HG02763 (cell line): ENCODE data around the gene ROBO4.

Experiments
- ATAC-seq: cut with Tn5 transposase; IDR thresholded peaks from one replicate; pipeline ENCODE4 v1.9.1; 2021; ENCODE audit warnings: mild to moderate bottlenecking, moderate library complexity; ENCODE audit not compliant: unreplicated experiment

The ROBO4 gene

DNA sequence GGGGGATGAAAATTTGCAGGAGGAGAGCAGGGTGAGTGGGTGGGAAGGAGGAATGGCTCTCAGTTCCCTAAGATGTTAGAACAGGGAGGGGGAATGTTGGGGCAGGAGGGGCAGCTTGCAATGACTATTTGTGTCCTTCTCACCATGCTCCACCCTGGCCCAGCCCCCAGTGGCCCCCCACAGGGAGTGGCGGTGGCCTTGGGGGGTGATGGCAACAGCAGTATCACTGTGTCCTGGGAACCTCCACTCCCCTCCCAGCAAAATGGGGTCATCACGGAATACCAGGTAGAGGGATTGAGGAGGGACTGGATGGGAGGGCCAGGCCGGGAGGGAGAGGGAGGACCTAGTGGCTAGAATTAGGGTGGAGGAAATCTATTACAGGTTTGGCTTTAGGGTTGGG, 22.3 kb downstream of the ROBO4 start:
- ATAC-seq, result no peak

DNA sequence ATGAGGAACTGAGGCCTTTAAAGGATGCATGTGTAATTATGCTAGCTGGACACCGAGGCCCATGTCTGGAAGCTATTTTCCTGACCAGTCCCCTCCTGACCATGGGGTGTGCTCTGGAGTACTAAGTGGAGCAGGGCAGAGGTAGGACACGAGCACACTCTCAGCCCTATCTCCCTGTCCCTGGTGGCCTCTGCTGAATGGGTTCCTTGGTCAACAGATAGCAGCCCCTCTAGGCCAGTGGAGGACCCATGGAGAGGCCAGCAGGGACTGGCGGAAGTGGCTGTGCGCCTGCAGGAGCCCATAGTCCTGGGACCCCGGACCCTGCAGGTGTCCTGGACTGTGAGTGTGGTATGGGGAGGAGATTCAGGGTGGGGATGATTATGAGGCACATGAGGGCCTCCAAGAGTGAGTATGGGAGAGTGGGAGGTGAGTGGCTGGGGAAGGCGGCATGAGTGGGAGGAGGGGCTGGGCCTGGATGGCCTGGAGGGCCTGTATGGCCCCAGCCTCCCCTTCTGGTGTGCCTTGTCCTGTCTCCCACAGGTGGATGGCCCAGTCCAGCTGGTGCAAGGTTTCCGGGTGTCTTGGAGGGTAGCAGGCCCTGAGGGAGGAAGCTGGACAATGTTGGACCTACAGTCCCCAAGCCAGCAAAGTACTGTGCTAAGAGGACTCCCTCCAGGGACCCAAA, 23.0 kb downstream of the ROBO4 start:
- no peak for ATAC-seq

GRCh38 chr11:124873951-124874350, 23.7 kb downstream of the ROBO4 start:
- ATAC-seq, result no peak

- no peak for ATAC-seq
Measured at GRCh38 chr11:124872741-124873140, 24.9 kb downstream of the ROBO4 start.

DNA sequence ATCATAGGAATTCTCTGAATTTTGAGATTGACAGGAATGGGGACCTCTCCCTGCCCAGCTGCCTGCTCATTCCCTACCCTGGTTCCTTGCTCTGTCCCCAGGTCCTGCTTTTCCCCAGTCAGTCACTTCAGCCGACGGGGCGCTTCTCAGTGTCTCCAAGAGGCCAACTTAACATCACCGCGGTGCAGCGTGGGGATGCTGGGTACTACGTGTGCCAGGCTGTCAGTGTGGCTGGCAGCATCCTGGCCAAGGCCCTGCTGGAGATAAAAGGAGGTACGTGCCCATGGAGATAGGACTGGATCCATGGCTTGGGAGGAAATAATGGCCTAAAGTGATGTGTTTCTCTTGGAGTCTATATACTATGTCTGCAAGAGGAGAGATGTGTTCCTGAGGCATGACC, 25.4 kb downstream of the ROBO4 start:
- ATAC-seq, result no peak

- ATAC-seq, result no peak
Measured at GRCh38 chr11:124870430-124870829, 27.2 kb downstream of the ROBO4 start.

- ATAC-seq, result no peak
Measured at GRCh38 chr11:124869856-124870387, 27.7 kb downstream of the ROBO4 start.

DNA sequence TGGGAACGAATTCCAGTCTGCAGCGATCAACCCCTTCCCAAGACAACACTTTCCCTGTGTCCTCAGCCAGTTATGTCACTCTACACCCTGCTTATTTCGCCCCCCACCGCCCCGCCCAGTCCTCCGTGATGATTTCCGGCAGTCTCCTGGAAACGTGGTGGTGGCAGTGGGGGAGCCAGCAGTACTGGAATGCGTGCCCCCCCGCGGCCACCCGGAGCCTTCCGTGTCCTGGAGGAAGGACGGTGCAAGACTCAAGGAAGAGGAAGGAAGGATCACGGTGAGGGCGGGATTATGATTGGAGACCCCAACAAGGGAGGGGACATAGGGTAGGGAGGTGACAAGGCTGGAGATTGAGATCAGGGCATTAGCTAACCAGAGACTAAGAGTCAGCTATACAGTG, 28.3 kb downstream of the ROBO4 start:
- no peak for ATAC-seq

GRCh38 chr11:124868331-124869274, 29.1 kb downstream of the ROBO4 start:
- no peak for ATAC-seq

DNA sequence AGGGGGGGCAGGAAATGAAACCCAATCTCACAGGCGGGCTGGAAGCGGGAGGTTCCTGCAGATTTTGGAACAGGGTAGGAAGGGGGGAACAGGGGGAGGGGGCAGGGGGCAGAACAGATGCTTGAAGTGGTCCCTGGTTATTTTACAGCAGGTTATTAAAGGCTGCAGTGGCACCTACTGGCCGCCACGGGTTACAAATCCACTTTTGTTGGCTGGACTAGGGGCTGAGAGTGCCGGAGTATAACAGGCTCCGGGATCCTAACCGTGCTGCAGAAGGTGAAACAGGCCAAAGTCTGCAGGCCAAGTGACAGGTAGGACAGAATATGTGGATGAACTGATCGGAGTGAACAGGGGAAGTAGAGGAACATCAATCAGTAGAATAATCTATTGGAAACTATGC, 30.0 kb downstream of the ROBO4 start:
- no peak for ATAC-seq

DNA sequence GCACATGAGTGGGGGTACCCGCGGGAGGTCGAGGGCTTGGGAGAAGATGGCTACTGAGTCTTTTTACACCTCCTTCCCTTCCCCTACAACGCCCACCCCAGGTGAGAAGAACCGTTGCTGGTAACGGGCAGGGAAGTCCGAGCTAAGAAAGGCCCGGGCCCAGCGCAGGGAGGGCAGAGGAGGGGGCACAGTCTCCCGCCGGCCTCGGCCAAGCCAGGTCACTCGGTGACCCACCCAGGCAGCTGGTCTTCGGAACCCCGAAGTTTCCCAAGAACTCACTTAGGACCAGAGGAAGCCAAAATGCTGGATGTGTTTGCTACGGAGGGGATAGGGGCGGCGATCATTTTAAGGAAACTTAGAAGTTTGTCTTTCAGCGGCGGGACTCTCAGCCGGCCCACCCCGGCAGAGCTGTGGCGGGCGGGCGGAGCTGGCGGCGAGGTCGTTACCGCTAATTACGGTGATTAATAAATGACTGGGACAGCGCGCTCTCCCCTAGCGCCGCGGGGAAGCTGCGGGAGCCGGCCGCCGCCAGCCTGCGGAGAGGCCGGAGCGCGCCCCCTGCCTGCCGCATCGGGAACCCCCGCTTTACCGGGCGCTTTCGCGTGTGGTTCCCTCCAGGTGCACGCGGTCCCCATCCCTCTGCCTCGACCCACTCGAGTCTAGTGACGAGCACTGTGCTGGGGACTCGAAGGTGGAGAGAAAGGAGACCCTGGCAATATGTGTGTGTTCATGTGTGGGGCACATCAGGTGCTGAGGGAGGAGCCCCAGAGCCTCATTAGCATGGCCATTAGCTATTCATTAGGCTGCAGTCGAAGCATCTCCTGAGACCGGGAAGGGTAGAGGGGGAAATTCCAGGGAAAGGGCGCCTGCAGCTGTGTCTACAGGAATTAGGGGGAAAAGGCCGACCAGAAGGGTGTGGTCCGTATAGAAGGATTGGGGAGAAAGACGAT, 31.5 kb downstream of the ROBO4 start:
- ATAC-seq, result no peak

DNA sequence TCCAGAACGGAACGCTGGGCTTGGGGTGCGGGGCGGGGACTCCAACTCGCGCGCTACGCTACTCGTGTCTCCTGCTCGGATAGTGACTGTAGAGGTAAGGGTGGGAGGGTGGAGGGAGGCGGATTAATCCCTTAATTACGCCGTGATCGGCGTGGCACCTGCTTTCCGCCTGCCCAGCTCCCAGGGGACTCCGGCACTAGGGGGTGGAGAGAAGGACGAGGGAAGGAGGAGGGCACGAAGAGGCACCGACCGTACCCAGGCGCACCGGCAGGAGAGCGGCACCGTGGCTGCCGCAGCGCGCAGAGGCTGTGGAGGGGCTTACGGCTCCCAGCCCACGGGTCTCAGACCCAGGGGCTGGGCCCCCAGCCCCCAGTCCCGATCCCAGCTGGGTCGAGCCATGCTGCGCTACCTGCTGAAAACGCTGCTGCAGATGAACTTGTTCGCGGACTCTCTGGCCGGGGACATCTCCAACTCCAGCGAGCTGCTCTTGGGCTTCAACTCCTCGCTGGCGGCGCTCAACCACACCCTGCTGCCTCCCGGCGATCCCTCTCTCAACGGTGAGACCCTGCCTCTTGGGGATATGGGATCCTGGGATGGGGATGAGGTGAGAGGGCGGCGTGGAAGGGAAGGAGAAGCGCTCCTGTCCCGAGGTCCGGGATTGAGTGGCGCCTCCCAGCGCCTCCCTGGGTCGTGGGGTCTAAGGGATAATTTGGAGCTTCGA, 32.3 kb downstream of the ROBO4 start, which contains the start of gene ROBO3:
TSS of gene ROBO3 (plus strand) at position 252 of the 721 bp plus-strand sequence. CDS start at position 398, 146 bp downstream.
- no peak for ATAC-seq

GRCh38 chr11:124864892-124865180, 32.8 kb downstream of the ROBO4 start:
- no peak for ATAC-seq

GRCh38 chr11:124864176-124864891, 33.3 kb downstream of the ROBO4 start:
- ATAC-seq, result no peak

- no peak for ATAC-seq
Measured at GRCh38 chr11:124863826-124864165, 33.9 kb downstream of the ROBO4 start.

GRCh38 chr11:124863137-124863825, 34.4 kb downstream of the ROBO4 start:
- no peak for ATAC-seq

DNA sequence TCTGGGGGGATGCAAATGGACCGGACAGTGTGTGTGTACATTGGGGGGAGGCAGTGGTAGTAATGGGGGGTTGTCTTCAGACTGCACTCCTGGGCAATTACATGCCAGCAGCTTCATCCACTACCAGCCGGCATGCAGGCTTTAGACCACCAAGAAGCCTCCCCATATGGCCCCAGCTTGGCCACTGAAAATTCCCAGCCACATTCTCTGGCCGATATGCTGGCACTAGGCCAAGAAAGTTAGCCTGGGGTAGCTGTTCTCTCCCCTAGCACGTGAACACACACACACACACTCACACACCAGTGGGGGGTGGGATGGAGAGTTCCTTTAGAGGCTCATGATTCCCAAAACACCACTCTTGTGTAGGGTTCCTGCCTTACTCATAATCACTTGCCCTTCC, 36.0 kb downstream of the ROBO4 start:
- ATAC-seq, result no peak

DNA sequence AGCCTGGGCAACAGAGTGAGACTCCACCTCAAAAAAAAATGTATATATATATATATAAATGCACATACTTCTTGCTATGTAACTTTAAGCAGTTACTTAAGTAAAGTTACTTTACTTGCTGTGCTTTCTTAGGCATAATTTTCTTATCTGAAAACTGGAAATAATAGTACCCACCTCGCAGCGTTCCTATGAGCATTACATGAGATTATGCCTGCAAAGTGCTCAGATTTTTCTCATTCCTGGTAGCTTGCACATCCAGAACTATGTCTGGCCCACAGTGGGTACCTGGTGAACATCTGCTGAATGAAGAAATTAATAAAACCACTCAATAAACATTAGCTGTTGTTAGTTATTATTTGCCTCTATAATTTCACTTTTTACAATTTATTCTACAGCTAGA, 38.5 kb downstream of the ROBO4 start:
- ATAC-seq, result no peak

DNA sequence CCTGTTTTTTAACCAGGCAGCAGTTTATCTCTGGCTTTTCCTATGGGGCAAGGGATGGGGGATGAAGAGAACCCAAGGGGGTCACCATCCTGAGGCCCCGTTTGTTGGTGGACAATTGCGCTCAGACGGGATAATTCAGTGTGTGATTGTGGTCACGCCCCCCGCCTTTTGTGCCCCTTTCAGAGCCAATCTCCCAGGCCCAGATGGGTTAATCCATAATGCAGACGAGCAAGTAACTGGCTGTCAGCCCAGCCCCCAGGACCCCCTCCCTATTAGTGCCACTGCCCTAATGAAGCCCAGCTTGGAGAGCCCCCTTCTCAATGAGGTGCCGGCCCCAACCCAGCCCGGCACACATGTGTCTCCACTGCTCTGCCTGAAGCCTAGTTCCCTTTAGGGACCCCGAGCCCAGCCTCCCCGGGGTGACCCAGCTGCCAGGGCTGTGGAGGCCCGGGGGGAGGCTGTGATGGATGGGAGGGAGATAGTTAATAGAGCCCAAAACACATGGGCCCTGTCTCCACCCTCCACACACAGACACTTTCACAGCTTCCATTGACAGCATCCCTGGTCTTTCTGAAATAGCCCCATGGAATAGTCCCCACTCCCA, 51.5 kb downstream of the ROBO4 start:
- no peak for ATAC-seq
